SK-N-MC (cell line): ENCODE data around the gene PDE7B.

Experiments
- DNase-seq: peaks from one replicate; pipeline ENCODE4 v3.0.0-alpha.2; 2011; ENCODE audit warnings: low read depth, low spot score
- H3K27ac ChIP-seq: fragments of 200-600 bp; sonication (generic); 2 replicates; pipeline ENCODE4 v1.5.1; 2016; ENCODE audit warnings: mixed run types
- H3K36me3 ChIP-seq: fragments of 200-600 bp; sonication (generic); 2 replicates; pipeline ENCODE4 v1.6.1; 2017; ENCODE audit warnings: antibody characterized with exemption, low read length, mixed read lengths; ENCODE audit not compliant: insufficient read depth
- H3K4me3 ChIP-seq: fragments of 200-600 bp; sonication (generic); 2 replicates; pipeline ENCODE4 v1.5.1; 2016
- H3K9ac ChIP-seq: fragments of 200-600 bp; sonication (generic); 2 replicates; pipeline ENCODE4 v1.8.0; 2017; ENCODE audit warnings: mixed run types, mixed read lengths; ENCODE audit not compliant: insufficient read length
- H3K9me3 ChIP-seq: fragments of 200-600 bp; sonication (generic); 2 replicates; pipeline ENCODE4 v1.6.1; 2017; ENCODE audit warnings: low read depth, mild to moderate bottlenecking, antibody characterized with exemption, low read length, moderate library complexity, mixed read lengths
- EZH2 ChIP-seq: fragments of 200-600 bp; sonication (generic); IDR thresholded peaks from one replicate; pipeline ENCODE4 v1.6.1; 2017; ENCODE audit warnings: antibody characterized with exemption
- FOXP2 ChIP-seq: optimal IDR thresholded peaks from 2 replicates; pipeline ENCODE3; 2011; ENCODE audit warnings: mild to moderate bottlenecking, moderate library complexity; ENCODE audit not compliant: insufficient read depth; ENCODE audit errors: extremely low read length, control extremely low read depth
- POLR2AphosphoS5 ChIP-seq: IDR thresholded peaks from 2 replicates; pipeline ENCODE4 v1.6.1; 2012; ENCODE audit warnings: mild to moderate bottlenecking, low read depth, low read length, borderline replicate concordance

PDE7B gene

GRCh38 chr6:135906972-135907465 lies 55.5 kb downstream of the PDE7B start:
- no peaks in the 10 kb centered on the region for H3K9me3 ChIP-seq
- no peak overlapping the region for H3K9ac ChIP-seq
- H3K27ac ChIP-seq = no peak overlapping the region
- TF ChIP-seq POLR2AphosphoS5 = no peak
- no peaks in the 10 kb centered on the region for H3K36me3 ChIP-seq
- H3K4me3 ChIP-seq = no peak overlapping the region
- no peak for DNase-seq

- H3K4me3 ChIP-seq = no peak overlapping the region
- peak; percentile 44 for DNase-seq
- no peaks in the 10 kb centered on the region for H3K36me3 ChIP-seq
- TF ChIP-seq POLR2AphosphoS5 (no peak), FOXP2 (no peak), EZH2 (no peak)
- no peaks in the 10 kb centered on the region for H3K9me3 ChIP-seq
- H3K9ac ChIP-seq = no peak overlapping the region
- H3K27ac ChIP-seq = no peak overlapping the region
These were observed 58.4 kb downstream of the PDE7B start for GRCh38 chr6:135909737-135910387.

- H3K27ac ChIP-seq = no peak overlapping the region
- TF ChIP-seq FOXP2 (no peak), POLR2AphosphoS5 (no peak), EZH2 (no peak)
These were observed 59.5 kb downstream of the PDE7B start for GRCh38 chr6:135910790-135911618.

GRCh38 chr6:135913785-135914184 lies 62.3 kb downstream of the PDE7B start:
- TF ChIP-seq POLR2AphosphoS5 (no peak), FOXP2 (no peak), EZH2 (no peak)
- Histone ChIP-seq H3K9me3 (no peaks in the 10 kb centered on the region), H3K27ac (no peak overlapping the region), H3K36me3 (no peaks in the 10 kb centered on the region), H3K9ac (no peak overlapping the region), H3K4me3 (no peak overlapping the region)
- DNase-seq = no peak

More at GRCh38 chr6:135910790-135911618, 59.5 kb downstream of the PDE7B start:
- Histone ChIP-seq H3K9me3 (no peaks in the 10 kb centered on the region), H3K4me3 (no peak overlapping the region), H3K36me3 (no peaks in the 10 kb centered on the region), H3K9ac (no peak overlapping the region)
- DNase-seq = no peak

- no peak for DNase-seq
- no peak overlapping the region for H3K4me3 ChIP-seq
- TF ChIP-seq EZH2 = no peak
- TF ChIP-seq FOXP2 = no peak
- no peak for TF ChIP-seq POLR2AphosphoS5
- H3K27ac ChIP-seq = no peak overlapping the region
- no peak overlapping the region for H3K9ac ChIP-seq
- H3K36me3 ChIP-seq = no peaks in the 10 kb centered on the region
- H3K9me3 ChIP-seq = no peaks in the 10 kb centered on the region
These were observed 67.5 kb downstream of the PDE7B start for GRCh38 chr6:135919026-135919425.

- no peak overlapping the region for H3K4me3 ChIP-seq
- TF ChIP-seq EZH2 = no peak
- TF ChIP-seq POLR2AphosphoS5 = no peak
- TF ChIP-seq FOXP2 = no peak
These were observed 69.2 kb downstream of the PDE7B start for GRCh38 chr6:135920689-135921088.

GRCh38 chr6:135921188-135921587 lies 69.7 kb downstream of the PDE7B start:
- H3K27ac ChIP-seq = no peak overlapping the region
- no peak for DNase-seq

More at GRCh38 chr6:135920689-135921088, 69.2 kb downstream of the PDE7B start:
- no peak overlapping the region for H3K9ac ChIP-seq
- DNase-seq = no peak
- no peak overlapping the region for H3K27ac ChIP-seq
- H3K36me3 ChIP-seq = no peaks in the 10 kb centered on the region
- H3K9me3 ChIP-seq = no peaks in the 10 kb centered on the region

GRCh38 chr6:135922174-135922573 lies 70.7 kb downstream of the PDE7B start:
- TF ChIP-seq POLR2AphosphoS5 = no peak
- no peak for TF ChIP-seq FOXP2
- no peak for TF ChIP-seq EZH2
- H3K36me3 ChIP-seq = no peaks in the 10 kb centered on the region
- no peaks in the 10 kb centered on the region for H3K9me3 ChIP-seq
- H3K4me3 ChIP-seq = no peak overlapping the region
- DNase-seq = no peak
- no peak overlapping the region for H3K9ac ChIP-seq
- H3K27ac ChIP-seq = no peak overlapping the region

More at GRCh38 chr6:135921188-135921587, 69.7 kb downstream of the PDE7B start:
- H3K4me3 ChIP-seq = no peak overlapping the region
- TF ChIP-seq POLR2AphosphoS5 (no peak), FOXP2 (no peak), EZH2 (no peak)
- H3K9ac ChIP-seq = no peak overlapping the region
- H3K9me3 ChIP-seq = no peaks in the 10 kb centered on the region
- no peaks in the 10 kb centered on the region for H3K36me3 ChIP-seq

GRCh38 chr6:135922746-135923145 lies 71.2 kb downstream of the PDE7B start:
- no peak for DNase-seq
- H3K36me3 ChIP-seq = no peaks in the 10 kb centered on the region
- TF ChIP-seq FOXP2 (no peak), EZH2 (no peak), POLR2AphosphoS5 (no peak)
- no peak overlapping the region for H3K27ac ChIP-seq
- H3K4me3 ChIP-seq = no peak overlapping the region
- no peak overlapping the region for H3K9ac ChIP-seq
- H3K9me3 ChIP-seq = no peaks in the 10 kb centered on the region
